ENCODE measurements around the gene PDE10A. TPM values are rescaled to one million over a fixed set of nuclear protein-coding genes. Genes with fewer than 3 reads are reported as not detected.

PDE10A gene
- total and polyA plus RNA-seq, 8 donors: 0.78 to 58.2 (median 4.0) TPM; not detected in 1

GRCh38 chr6:165448210-165448609 lies 214.8 kb downstream of the PDE10A start:
- Histone ChIP-seq H3K27ac (no peak overlapping the region), H3K27me3 (no peaks in the 10 kb centered on the region), H3K4me3 (no peak overlapping the region), H3K36me3 (no peaks in the 10 kb centered on the region), H3K9me3 (no peaks in the 10 kb centered on the region), H3K4me1 (no peaks in the 10 kb centered on the region)
- intact Hi-C loops (cut with DNase I; ENCODE audit: low total_unique reads): no loop called here
- no peak for DNase-seq
- 86 to 96% (median 92%) methylated on average over 4 of the region's 4 CpGs for WGBS, 5 donors
- TF ChIP-seq, protein P1, sequence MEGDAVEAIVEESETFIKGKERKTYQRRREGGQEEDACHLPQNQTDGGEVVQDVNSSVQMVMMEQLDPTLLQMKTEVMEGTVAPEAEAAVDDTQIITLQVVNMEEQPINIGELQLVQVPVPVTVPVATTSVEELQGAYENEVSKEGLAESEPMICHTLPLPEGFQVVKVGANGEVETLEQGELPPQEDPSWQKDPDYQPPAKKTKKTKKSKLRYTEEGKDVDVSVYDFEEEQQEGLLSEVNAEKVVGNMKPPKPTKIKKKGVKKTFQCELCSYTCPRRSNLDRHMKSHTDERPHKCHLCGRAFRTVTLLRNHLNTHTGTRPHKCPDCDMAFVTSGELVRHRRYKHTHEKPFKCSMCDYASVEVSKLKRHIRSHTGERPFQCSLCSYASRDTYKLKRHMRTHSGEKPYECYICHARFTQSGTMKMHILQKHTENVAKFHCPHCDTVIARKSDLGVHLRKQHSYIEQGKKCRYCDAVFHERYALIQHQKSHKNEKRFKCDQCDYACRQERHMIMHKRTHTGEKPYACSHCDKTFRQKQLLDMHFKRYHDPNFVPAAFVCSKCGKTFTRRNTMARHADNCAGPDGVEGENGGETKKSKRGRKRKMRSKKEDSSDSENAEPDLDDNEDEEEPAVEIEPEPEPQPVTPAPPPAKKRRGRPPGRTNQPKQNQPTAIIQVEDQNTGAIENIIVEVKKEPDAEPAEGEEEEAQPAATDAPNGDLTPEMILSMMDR (IDR thresholded peaks at IDR 0.05): no peak
- TF ChIP-seq POLR2AphosphoS5 (IDR thresholded peaks at IDR 0.05) (no peak), POLR2A (IDR thresholded peaks at IDR 0.05) (no peak), EP300 (IDR thresholded peaks at IDR 0.05) (no peak)

GRCh38 chr6:165447141-165447540 lies 215.9 kb downstream of the PDE10A start:
- WGBS, 5 donors: 81 to 90% (median 86%) methylated on average over 10 of the region's 10 CpGs
- DNase-seq: no peak
- H3K4me3 ChIP-seq: no peak overlapping the region
- no peaks in the 10 kb centered on the region for H3K4me1 ChIP-seq
- H3K27ac ChIP-seq: no peak overlapping the region
- no peaks in the 10 kb centered on the region for H3K36me3 ChIP-seq
- no peaks in the 10 kb centered on the region for H3K9me3 ChIP-seq
- intact Hi-C loops (cut with DNase I; ENCODE audit: low total_unique reads): no loop called here
- H3K27me3 ChIP-seq: no peaks in the 10 kb centered on the region
- TF ChIP-seq POLR2A (IDR thresholded peaks at IDR 0.05) (no peak), POLR2AphosphoS5 (IDR thresholded peaks at IDR 0.05) (no peak), EP300 (IDR thresholded peaks at IDR 0.05) (no peak)
- TF ChIP-seq, protein P1 (IDR thresholded peaks at IDR 0.05): no peak

GRCh38 chr6:165446331-165446730 lies 216.7 kb downstream of the PDE10A start:
- Histone ChIP-seq H3K4me3 (no peak overlapping the region), H3K27ac (no peak overlapping the region), H3K9me3 (no peaks in the 10 kb centered on the region), H3K36me3 (no peaks in the 10 kb centered on the region), H3K4me1 (no peaks in the 10 kb centered on the region), H3K27me3 (no peaks in the 10 kb centered on the region)
- TF ChIP-seq POLR2AphosphoS5 (IDR thresholded peaks at IDR 0.05): no peak
- TF ChIP-seq POLR2A (IDR thresholded peaks at IDR 0.05): no peak
- TF ChIP-seq, protein P1 (IDR thresholded peaks at IDR 0.05): no peak
- TF ChIP-seq EP300 (IDR thresholded peaks at IDR 0.05): no peak
- intact Hi-C loops (cut with DNase I; ENCODE audit: low total_unique reads): no loop called here
- no peak for DNase-seq

DNA sequence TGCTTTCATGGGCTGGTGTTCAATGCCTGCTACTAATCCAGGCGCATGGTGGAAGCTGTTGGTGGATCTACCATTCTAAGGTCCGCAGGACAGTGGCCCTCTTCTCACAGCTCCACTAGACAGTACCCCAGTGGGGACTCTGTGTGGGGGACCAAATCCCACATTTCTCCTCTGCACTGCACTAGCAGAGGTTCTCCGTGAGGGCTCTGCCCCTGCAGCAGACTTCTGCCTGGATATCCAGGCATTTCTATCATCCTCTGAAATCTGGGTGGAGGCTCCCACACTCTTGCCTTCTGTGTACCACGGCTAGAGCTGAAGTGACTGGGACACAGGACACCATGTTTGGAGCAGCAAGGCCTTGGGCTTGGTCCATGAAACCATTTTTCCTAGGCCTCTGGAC lies 219.6 kb downstream of the PDE10A start:
- no peak for TF ChIP-seq EP300 (IDR thresholded peaks at IDR 0.05)
- TF ChIP-seq, protein P1 (IDR thresholded peaks at IDR 0.05): no peak
- TF ChIP-seq POLR2A (IDR thresholded peaks at IDR 0.05): no peak
- no peak for TF ChIP-seq POLR2AphosphoS5 (IDR thresholded peaks at IDR 0.05)
- 92 to 95% (median 95%) methylated on average over 4 of the region's 4 CpGs for WGBS, 5 donors
- Histone ChIP-seq H3K4me3 (no peak overlapping the region), H3K36me3 (no peaks in the 10 kb centered on the region), H3K27me3 (no peaks in the 10 kb centered on the region), H3K4me1 (no peaks in the 10 kb centered on the region), H3K27ac (no peak overlapping the region), H3K9me3 (no peaks in the 10 kb centered on the region)
- no peak for DNase-seq
- intact Hi-C loops (cut with DNase I; ENCODE audit: low total_unique reads): no loop called here
